Measurements from ENCODE around the gene FBXL7. TPM values are rescaled to one million over a fixed set of nuclear protein-coding genes. Genes with fewer than 3 reads are reported as not detected.

The FBXL7 gene
- total and polyA plus RNA-seq, 2 donors (not counting 3 experiments of a cell fraction or from before 2014, with no cell fraction given), result 23.5 to 32.2 TPM

DNA sequence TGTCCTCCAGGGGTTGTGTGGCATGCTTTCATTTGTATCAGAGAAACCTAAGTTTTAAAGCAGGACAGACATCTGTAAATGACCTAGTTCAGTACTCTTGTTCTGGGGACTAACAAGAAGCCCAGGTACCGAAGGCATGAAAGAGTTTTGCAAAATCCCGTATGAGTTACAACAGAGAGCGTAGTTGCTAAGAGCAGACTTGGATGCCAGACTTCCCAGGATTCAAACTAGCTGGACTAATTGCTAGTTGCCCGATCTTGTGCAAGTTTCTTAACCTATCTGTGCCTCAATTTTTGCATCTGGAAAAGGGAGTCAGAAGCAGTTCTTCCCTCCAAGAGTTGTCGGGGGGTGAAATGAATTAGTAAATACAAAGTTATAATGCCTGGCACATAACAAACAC is 20.9 kb downstream of the FBXL7 start:
- ChIA-PET CTCF (interaction anchor here (1.9 to 2.0 kb wide), 2 partner anchors 10 to 11 kb away, joined by 5 to 7 read pairs; no protein-coding TSS in a partner anchor), POLR2A (no interaction called here)
- FAIRE-seq (no peak), DNase-seq (ENCODE audit: low read depth, low spot score) (no peak)
- H3K4me2 ChIP-seq (ENCODE audit: insufficient read depth, low read length), result no peak overlapping the region
- H3K79me2 ChIP-seq (ENCODE audit: control insufficient read depth, insufficient read depth, low read length), result peaks cover 33% of the 10 kb centered on the region
- no peaks in the 10 kb centered on the region for H3K9me1 ChIP-seq (replicated peaks; ENCODE audit: control insufficient read depth, extremely low read depth, insufficient read depth, low read length)
- no peaks in the 10 kb centered on the region for H3K4me1 ChIP-seq (ENCODE audit: control insufficient read depth, extremely low read depth, insufficient read depth, low read length)
- no peak overlapping the region for H3K27ac ChIP-seq (ENCODE audit: insufficient read depth, low read depth, low read length)
- no peaks in the 10 kb centered on the region for H3K36me3 ChIP-seq (ENCODE audit: control insufficient read depth in 2 of 2, extremely low read depth in 1 of 2, insufficient read depth in 2 of 2, low read length in 2 of 2)
- H4K20me1 ChIP-seq (replicated peaks; ENCODE audit: control insufficient read depth, extremely low read depth, insufficient read depth, low read length), result no peaks in the 10 kb centered on the region
- dilution Hi-C loops (cut with MboI; ENCODE audit: extremely low pct_ligation_motif_present, low sequenced_read_pairs) (no loop called here), intact Hi-C loops (cut with micrococcal nuclease) (no loop called here)
- no TSS peak for BruUV-seq (replicated peaks)
- H3K4me3 ChIP-seq (replicated peaks in 1 of 3; ENCODE audit: insufficient read depth in 1 of 3, low read depth in 1 of 3, low read length in 3 of 3), result no peak overlapping the region
- no peaks in the 10 kb centered on the region for H3K9me3 ChIP-seq (replicated peaks; ENCODE audit: control insufficient read depth, insufficient read depth, low read length)
- H2AFZ ChIP-seq (ENCODE audit: low read depth, low read length), result no peak overlapping the region
- H3K27me3 ChIP-seq (ENCODE audit: control insufficient read depth in 2 of 2, insufficient read depth in 2 of 2, low read length in 2 of 2), result no peaks in the 10 kb centered on the region
- TF ChIP-seq EZH2 (IDR thresholded peaks at IDR 0.05; ENCODE audit: borderline replicate concordance, low read depth, low read length, severe bottlenecking), result no peak
- no peak for TF ChIP-seq POLR2AphosphoS5 (IDR thresholded peaks at IDR 0.05; ENCODE audit: insufficient read depth, low read depth, low read length)
- TF ChIP-seq JUN (IDR thresholded peaks at IDR 0.05; ENCODE audit: borderline replicate concordance, insufficient read depth, insufficient read length, low read depth), result no peak
- no peak for TF ChIP-seq POLR2A (IDR thresholded peaks at IDR 0.05; ENCODE audit: low read depth, low read length)
- no peak for TF ChIP-seq MAX (IDR thresholded peaks at IDR 0.05; ENCODE audit: insufficient read depth, insufficient read length)
- TF ChIP-seq, protein P1, sequence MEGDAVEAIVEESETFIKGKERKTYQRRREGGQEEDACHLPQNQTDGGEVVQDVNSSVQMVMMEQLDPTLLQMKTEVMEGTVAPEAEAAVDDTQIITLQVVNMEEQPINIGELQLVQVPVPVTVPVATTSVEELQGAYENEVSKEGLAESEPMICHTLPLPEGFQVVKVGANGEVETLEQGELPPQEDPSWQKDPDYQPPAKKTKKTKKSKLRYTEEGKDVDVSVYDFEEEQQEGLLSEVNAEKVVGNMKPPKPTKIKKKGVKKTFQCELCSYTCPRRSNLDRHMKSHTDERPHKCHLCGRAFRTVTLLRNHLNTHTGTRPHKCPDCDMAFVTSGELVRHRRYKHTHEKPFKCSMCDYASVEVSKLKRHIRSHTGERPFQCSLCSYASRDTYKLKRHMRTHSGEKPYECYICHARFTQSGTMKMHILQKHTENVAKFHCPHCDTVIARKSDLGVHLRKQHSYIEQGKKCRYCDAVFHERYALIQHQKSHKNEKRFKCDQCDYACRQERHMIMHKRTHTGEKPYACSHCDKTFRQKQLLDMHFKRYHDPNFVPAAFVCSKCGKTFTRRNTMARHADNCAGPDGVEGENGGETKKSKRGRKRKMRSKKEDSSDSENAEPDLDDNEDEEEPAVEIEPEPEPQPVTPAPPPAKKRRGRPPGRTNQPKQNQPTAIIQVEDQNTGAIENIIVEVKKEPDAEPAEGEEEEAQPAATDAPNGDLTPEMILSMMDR (IDR thresholded peaks at IDR 0.05; ENCODE audit: extremely low read depth in 1 of 2, insufficient read depth in 1 of 2, low read depth in 1 of 2, low read length in 2 of 2), result no peak
- no peak for TF ChIP-seq FOS (IDR thresholded peaks at IDR 0.05; ENCODE audit: borderline replicate concordance, insufficient read depth, low read length)
- TF ChIP-seq MYC (IDR thresholded peaks at IDR 0.05; ENCODE audit: low read depth, low read length), result no peak
- TF ChIP-seq GATA2 (IDR thresholded peaks at IDR 0.05; ENCODE audit: insufficient read depth, insufficient read length, low read depth, low read length), result no peak
- H3K9ac ChIP-seq (replicated peaks; ENCODE audit: extremely low read depth, insufficient read depth, low read length), result no peak overlapping the region

Measured in endothelial cell of umbilical vein (primary cell).